HAP-1 (cell line): ENCODE results near the gene MOBP.
"Not testable (repeated sequence)": the region's sequence is repeated elsewhere in the genome, so short reads cannot be mapped to it uniquely, and the experiment has no call there.

Experiments used
- DNase-seq, 2 experiments: peaks; one replicate each; pipeline ENCODE4 v3.0.0-alpha.2; 2016 to 2020; ENCODE audit warnings: low spot score in 2 of 2
- H3K27me3 ChIP-seq: fragments of 250-450 bp; sonication (Bioruptor Pico); 2 replicates; pipeline ENCODE4 v1.5.1; 2020; ENCODE audit warnings: low read depth, mild to moderate bottlenecking, moderate library complexity
- H3K36me3 ChIP-seq: fragments of 250-450 bp; sonication (Bioruptor Pico); replicated peaks from 2 replicates; pipeline ENCODE4 v1.5.1; 2020; ENCODE audit warnings: mild to moderate bottlenecking
- H3K4me1 ChIP-seq: fragments of 250-450 bp; sonication (Bioruptor Pico); 2 replicates; pipeline ENCODE4 v1.5.1; 2020; ENCODE audit warnings: mild to moderate bottlenecking
- H3K4me3 ChIP-seq: fragments of 250-450 bp; sonication (Bioruptor Pico); 2 replicates; pipeline ENCODE4 v1.5.1; 2020; ENCODE audit warnings: mild to moderate bottlenecking, moderate library complexity
- H3K9me3 ChIP-seq: fragments of 250-450 bp; sonication (Bioruptor Pico); 2 replicates; pipeline ENCODE4 v1.5.1; 2020; ENCODE audit warnings: mild to moderate bottlenecking, moderate library complexity
- in situ Hi-C: fragments of 300-500 bp; cut with MboI; formaldehyde crosslinking; loops from 3 replicates; pipeline ENCODE4 v1.14.3; 2020; ENCODE audit warnings: low sequenced_read_pairs, inconsistent platforms, mixed read lengths

The MOBP gene

GRCh38 chr3:39458579-39458978 is 8.9 kb upstream of the MOBP start:
- H3K9me3 ChIP-seq, H3K4me1 ChIP-seq, DNase-seq, H3K4me3 ChIP-seq, H3K36me3 ChIP-seq, H3K27me3 ChIP-seq, in situ Hi-C loops: not testable (repeated sequence)

- DNase-seq = no peak
- Histone ChIP-seq H3K27me3 (no peaks in the 10 kb centered on the region), H3K4me1 (no peaks in the 10 kb centered on the region), H3K36me3 (no peaks in the 10 kb centered on the region), H3K9me3 (no peaks in the 10 kb centered on the region), H3K4me3 (no peak overlapping the region)
- in situ Hi-C loops = no loop called here
Observed at GRCh38 chr3:39460677-39461076, 6.8 kb upstream of the MOBP start.

- Histone ChIP-seq H3K9me3 (no peaks in the 10 kb centered on the region), H3K27me3 (no peaks in the 10 kb centered on the region), H3K36me3 (no peaks in the 10 kb centered on the region), H3K4me1 (peaks cover 15% of the 10 kb centered on the region), H3K4me3 (no peak overlapping the region)
- in situ Hi-C loops = no loop called here
- DNase-seq = no peak
Observed at GRCh38 chr3:39463269-39463668, 4.2 kb upstream of the MOBP start.

- in situ Hi-C loops = no loop called here
Observed at GRCh38 chr3:39466988-39467387, 492 bp upstream of the MOBP start.

GRCh38 chr3:39468108-39468436 is 592 bp downstream of the MOBP start:
- H3K36me3 ChIP-seq = no peaks in the 10 kb centered on the region
- H3K4me1 ChIP-seq = peaks cover 25% of the 10 kb centered on the region
- DNase-seq = peak; percentile 33 to 63
- no peaks in the 10 kb centered on the region for H3K9me3 ChIP-seq
- H3K4me3 ChIP-seq = peak overlapping the region; percentile 10
- in situ Hi-C loops = no loop called here
- no peaks in the 10 kb centered on the region for H3K27me3 ChIP-seq

More at GRCh38 chr3:39466988-39467387, 492 bp upstream of the MOBP start:
- Histone ChIP-seq H3K4me1 (peaks cover 25% of the 10 kb centered on the region), H3K36me3 (no peaks in the 10 kb centered on the region), H3K27me3 (no peaks in the 10 kb centered on the region), H3K4me3 (no peak overlapping the region), H3K9me3 (no peaks in the 10 kb centered on the region)
- peak; percentile 39 to 74 for DNase-seq

- H3K9me3 ChIP-seq = no peaks in the 10 kb centered on the region
- no peaks in the 10 kb centered on the region for H3K27me3 ChIP-seq
- no peaks in the 10 kb centered on the region for H3K36me3 ChIP-seq
- H3K4me3 ChIP-seq = no peak overlapping the region
- DNase-seq = no peak
- in situ Hi-C loops = no loop called here
- H3K4me1 ChIP-seq = peaks cover 30% of the 10 kb centered on the region
Observed at GRCh38 chr3:39469258-39469657, 1.8 kb downstream of the MOBP start.

- Histone ChIP-seq H3K27me3 (no peaks in the 10 kb centered on the region), H3K4me1 (peaks cover 30% of the 10 kb centered on the region), H3K9me3 (no peaks in the 10 kb centered on the region), H3K36me3 (no peaks in the 10 kb centered on the region), H3K4me3 (no peak overlapping the region)
- DNase-seq = no peak
- in situ Hi-C loops = no loop called here
Observed at GRCh38 chr3:39469945-39470344, 2.5 kb downstream of the MOBP start.

GRCh38 chr3:39471652-39472051 is 4.2 kb downstream of the MOBP start:
- Histone ChIP-seq H3K9me3 (no peaks in the 10 kb centered on the region), H3K36me3 (no peaks in the 10 kb centered on the region), H3K4me3 (no peak overlapping the region), H3K27me3 (no peaks in the 10 kb centered on the region), H3K4me1 (peaks cover 25% of the 10 kb centered on the region)
- in situ Hi-C loops = no loop called here
- DNase-seq = no peak

GRCh38 chr3:39473452-39474125 is 6.1 kb downstream of the MOBP start:
- H3K4me3 ChIP-seq = no peak overlapping the region
- no peak for DNase-seq
- peaks cover 13% of the 10 kb centered on the region; the same call in 1 of the 2 replicates for H3K4me1 ChIP-seq
- H3K36me3 ChIP-seq = no peaks in the 10 kb centered on the region
- H3K9me3 ChIP-seq = peaks cover 2% of the 10 kb centered on the region; the same call in 1 of the 2 replicates
- no peaks in the 10 kb centered on the region for H3K27me3 ChIP-seq
- in situ Hi-C loops = no loop called here

GRCh38 chr3:39474126-39474515 is 6.6 kb downstream of the MOBP start:
- in situ Hi-C loops = no loop called here
- H3K27me3 ChIP-seq = no peaks in the 10 kb centered on the region
- H3K36me3 ChIP-seq = no peaks in the 10 kb centered on the region
- peaks cover 13% of the 10 kb centered on the region; the same call in 1 of the 2 replicates for H3K4me1 ChIP-seq
- no peak overlapping the region for H3K4me3 ChIP-seq
- DNase-seq = no peak
- peaks cover 2% of the 10 kb centered on the region; the same call in 1 of the 2 replicates for H3K9me3 ChIP-seq

- Histone ChIP-seq H3K4me1 (peaks cover 5% of the 10 kb centered on the region), H3K9me3 (peaks cover 2% of the 10 kb centered on the region; the same call in 1 of the 2 replicates), H3K27me3 (no peaks in the 10 kb centered on the region), H3K4me3 (no peak overlapping the region), H3K36me3 (no peaks in the 10 kb centered on the region)
- no peak for DNase-seq
- in situ Hi-C loops = no loop called here
Observed at GRCh38 chr3:39476783-39477182, 9.3 kb downstream of the MOBP start.

GRCh38 chr3:39478226-39478625 is 10.7 kb downstream of the MOBP start:
- H3K4me1 ChIP-seq = peaks cover 5% of the 10 kb centered on the region
- H3K4me3 ChIP-seq = no peak overlapping the region
- H3K9me3 ChIP-seq = peaks cover 2% of the 10 kb centered on the region; the same call in 1 of the 2 replicates
- no peaks in the 10 kb centered on the region for H3K27me3 ChIP-seq
- H3K36me3 ChIP-seq = no peaks in the 10 kb centered on the region
- DNase-seq = no peak
- in situ Hi-C loops = no loop called here

GRCh38 chr3:39479701-39480414 is 12.4 kb downstream of the MOBP start:
- Histone ChIP-seq H3K27me3 (no peaks in the 10 kb centered on the region), H3K36me3 (no peaks in the 10 kb centered on the region), H3K4me3 (no peak overlapping the region), H3K9me3 (peaks cover 2% of the 10 kb centered on the region; the same call in 1 of the 2 replicates), H3K4me1 (no peaks in the 10 kb centered on the region; the same call in 1 of the 2 replicates)
- in situ Hi-C loops = no loop called here
- no peak for DNase-seq

- H3K36me3 ChIP-seq = no peaks in the 10 kb centered on the region
- no peak overlapping the region for H3K4me3 ChIP-seq
- H3K4me1 ChIP-seq = no peaks in the 10 kb centered on the region
- in situ Hi-C loops = no loop called here
- H3K9me3 ChIP-seq = no peaks in the 10 kb centered on the region
- H3K27me3 ChIP-seq = peaks cover 3% of the 10 kb centered on the region; the same call in 1 of the 2 replicates
- no peak for DNase-seq
Observed at GRCh38 chr3:39485547-39485946, 18.1 kb downstream of the MOBP start.
